G401.6 (cell line): ENCODE measurements around the gene MRTFA.

ENCODE experiments used
- FAIRE-seq: peaks from 2 replicates; lab custom pipeline; 2012; peaks lifted over from hg19 to GRCh38; lab: Jason Lieb, UNC

The MRTFA gene

DNA sequence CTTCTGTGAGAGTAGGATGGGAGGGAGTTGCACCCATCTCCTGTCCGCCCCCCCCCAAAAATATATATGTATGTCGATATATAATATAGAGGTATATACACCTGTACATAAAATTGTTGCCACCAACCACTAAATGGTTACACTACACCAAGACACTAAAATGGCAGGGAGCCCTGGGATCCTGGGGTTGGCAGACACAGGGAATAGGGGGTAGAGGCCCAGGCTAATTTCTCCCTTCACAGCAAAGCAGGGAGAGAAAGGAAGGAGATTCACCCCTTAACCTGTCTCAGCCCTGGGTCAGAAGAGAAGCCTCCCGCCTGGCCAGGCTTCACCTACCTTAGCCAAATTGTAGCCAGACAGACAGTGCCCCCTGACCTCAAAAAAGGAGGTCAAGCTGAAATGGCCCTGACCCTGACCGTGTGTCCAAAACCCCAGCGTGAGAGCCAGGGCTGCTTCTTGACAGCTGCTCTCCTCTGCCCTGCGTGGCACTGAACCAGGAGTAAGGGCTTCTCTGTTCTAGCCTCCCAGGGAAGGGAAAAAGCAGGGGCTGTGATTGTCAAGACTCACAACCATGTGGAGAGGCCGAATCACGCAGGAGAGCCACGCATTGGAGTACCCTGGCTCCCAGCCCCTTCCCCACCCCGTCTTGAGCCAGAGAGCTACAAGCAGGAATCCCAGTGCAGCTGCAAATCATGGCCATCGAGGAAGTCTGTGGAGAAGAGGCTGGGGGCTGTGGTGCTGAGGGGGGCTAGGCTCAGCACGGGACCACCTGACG lies 225.6 kb downstream of the MRTFA start:
- no peak for FAIRE-seq

DNA sequence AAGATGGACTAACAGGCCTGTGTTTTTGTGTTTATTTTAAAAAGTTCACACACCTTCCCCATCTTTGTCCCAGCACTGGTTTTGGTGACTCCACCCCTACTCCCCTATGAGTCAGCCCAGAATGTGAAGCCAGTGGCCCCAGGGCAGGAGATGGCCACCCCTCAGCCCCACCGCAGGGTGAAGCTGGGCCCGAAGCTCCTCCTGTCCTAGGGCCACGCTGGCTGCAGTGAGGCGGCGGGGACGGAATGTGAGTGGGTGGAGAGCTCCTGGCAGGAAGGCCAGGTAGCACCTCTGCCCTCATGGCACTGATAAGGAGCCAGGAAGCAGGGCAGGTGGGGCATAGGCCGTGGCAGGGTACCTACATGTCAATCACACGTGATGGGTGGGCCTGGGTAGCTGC lies 226.2 kb downstream of the MRTFA start:
- no peak for FAIRE-seq

DNA sequence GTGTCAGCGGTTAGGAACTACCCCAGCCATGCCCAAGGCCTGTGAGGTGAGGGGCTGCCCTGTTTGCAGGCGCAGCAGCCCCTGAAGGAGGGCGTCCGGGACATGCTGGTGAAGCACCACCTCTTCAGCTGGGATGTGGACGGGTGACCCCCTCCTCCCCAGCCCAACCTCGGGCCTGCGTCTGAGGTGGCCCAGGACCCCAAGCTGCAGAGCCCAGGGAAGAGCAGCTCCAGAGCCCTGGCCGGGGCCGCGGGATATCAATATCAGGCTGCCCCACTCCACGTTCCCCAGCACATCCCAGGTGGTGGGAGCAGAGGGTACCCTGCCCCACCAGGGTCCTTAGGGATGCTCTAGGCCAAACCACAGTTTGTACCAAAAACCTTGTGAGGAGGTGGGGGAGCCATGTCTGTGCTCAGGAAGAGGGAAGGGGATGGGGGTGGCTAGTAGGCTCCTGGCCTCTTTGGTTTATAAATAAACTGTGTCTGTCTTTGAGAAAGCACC lies 226.9 kb downstream of the MRTFA start:
- no peak for FAIRE-seq

DNA sequence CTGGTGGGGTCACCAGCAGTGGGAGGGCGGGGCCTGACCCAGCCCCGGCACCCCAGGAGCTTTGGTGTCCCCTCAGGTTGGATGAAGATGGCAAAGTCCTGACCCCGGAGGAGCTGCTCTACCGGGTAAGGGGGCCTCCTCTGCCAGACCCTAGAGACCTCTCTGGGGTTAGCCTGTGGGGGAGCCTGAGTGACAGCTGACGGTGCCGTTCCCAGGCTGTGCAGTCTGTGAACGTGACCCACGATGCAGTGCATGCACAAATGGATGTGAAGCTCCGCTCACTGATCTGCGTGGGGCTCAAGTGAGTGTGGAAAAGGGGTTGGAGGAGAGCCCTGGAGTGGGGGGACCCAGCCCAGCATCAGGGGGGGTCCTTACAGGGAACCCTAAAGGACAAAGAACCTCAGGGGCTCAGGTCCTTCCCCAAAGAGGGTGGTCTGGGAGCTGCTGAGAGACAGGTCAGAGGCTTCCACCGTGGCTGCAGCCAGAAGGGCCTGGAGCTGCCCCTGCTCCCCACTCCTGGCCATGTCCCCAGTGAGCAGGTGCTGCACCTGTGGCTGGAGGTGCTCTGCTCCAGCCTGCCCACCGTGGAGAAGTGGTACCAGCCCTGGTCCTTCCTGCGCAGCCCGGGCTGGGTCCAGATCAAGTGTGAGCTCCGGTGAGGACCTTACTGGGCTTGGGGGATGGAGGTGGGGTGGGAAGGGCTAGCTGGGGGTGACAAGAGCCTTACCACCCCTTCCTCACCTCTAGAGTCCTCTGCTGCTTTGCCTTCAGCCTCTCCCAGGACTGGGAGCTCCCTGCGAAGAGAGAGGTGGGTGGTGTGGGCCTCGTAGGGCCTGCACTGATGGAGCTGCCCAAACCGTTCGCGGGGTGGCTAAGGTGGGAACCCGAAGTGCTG lies 227.6 kb downstream of the MRTFA start:
- FAIRE-seq = no peak

DNA sequence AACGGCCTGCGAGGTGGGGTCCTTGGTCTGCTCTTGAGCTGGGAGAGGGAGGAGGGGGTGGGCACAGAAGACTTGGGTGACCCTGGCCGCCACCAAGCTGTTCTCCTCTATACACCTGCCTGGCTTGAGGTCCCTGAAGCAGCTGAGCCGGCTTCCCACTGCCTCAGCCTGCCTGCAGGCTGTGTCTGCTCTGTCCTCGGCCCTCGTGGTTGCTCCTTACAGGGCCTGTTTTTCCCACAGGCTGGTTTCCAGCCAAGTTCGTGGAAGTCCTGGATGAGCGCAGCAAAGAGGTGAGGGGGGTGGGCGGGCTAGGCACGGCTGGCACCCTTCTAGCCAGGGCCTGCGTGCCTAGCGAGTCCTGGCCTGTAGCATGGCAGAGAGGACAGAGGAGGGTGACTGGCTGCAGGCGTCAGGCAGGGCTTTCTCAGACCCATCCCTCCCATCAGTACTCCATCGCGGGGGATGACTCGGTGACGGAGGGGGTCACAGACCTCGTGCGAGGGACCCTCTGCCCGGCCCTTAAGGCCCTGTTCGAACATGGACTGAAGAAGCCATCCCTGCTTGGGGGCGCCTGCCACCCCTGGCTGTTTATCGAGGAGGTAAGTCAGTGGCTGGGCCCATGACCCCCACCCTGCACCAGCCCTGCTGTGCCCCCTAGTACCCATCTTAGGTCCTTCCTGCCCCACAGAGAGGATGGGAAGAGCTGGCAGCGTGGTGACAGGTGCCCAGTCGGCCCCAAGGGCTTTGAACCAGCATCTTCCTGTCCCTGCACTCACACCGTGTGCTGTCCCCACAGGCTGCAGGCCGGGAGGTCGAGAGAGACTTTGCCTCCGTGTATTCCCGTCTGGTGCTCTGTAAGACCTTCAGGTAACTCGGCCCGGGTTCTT lies 228.4 kb downstream of the MRTFA start:
- no peak for FAIRE-seq

DNA sequence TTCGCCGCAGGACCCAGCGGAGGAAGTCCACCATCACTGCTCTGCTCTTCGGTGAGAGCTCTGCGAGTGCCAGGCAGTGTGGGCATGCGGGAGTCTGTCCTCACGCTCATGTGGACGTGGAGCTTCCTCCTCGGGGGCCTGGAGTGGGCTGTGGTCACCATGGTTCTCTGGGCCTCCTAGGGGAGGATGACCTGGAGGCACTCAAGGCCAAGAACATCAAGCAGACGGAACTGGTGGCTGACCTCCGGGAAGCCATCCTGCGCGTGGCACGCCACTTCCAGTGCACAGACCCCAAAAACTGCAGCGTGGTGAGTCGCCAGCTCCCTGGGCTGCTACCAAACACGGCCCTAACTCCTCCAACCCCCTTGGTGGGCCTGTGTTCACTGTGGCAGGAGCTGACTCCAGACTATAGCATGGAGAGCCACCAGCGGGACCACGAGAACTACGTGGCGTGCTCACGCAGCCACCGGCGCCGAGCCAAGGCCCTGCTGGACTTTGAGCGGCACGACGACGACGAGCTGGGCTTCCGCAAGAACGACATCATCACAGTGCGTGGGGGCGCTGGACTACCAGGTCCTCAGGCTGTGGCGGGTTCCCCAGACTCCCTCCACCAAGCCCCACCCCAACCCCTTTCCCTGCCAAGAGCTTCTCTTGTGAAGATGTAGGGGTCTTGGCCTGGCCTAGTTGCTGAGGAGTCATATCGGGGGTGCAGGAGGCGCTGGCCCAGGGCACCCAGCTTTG lies 229.3 kb downstream of the MRTFA start:
- FAIRE-seq = no peak

DNA sequence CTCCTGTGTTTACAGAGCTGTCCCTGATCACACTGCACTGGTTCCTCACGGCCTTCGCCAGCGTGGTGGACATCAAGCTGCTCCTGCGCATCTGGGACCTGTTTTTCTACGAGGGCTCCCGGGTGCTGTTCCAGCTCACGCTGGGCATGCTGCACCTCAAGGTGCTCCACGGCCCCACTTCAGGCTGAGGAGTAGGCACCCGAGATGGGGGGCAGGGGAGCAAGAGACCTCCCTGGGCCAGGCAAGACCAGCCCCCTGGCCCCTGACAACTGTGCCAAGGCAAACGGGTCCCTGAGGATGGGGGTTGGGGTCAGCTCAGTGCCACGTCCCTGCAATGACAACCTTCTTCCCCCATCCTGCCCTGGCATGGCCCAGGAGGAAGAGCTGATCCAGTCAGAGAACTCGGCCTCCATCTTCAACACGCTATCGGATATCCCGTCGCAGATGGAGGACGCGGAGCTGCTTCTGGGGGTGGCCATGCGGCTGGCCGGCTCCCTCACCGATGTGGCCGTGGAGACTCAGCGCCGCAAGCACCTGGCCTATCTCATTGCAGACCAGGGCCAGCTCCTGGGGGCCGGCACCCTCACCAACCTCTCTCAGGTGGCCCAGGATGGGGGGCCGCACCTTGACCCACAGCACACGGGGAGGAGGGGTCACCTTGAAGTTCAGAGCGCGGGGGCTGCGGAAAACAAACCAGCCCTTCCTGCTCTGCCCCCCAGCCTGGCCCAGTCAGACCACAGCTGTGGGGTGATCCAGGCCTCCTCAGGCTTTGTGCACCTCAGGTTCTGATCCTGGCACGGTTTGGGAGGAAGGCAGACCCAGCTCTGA lies 230.2 kb downstream of the MRTFA start:
- no peak for FAIRE-seq

DNA sequence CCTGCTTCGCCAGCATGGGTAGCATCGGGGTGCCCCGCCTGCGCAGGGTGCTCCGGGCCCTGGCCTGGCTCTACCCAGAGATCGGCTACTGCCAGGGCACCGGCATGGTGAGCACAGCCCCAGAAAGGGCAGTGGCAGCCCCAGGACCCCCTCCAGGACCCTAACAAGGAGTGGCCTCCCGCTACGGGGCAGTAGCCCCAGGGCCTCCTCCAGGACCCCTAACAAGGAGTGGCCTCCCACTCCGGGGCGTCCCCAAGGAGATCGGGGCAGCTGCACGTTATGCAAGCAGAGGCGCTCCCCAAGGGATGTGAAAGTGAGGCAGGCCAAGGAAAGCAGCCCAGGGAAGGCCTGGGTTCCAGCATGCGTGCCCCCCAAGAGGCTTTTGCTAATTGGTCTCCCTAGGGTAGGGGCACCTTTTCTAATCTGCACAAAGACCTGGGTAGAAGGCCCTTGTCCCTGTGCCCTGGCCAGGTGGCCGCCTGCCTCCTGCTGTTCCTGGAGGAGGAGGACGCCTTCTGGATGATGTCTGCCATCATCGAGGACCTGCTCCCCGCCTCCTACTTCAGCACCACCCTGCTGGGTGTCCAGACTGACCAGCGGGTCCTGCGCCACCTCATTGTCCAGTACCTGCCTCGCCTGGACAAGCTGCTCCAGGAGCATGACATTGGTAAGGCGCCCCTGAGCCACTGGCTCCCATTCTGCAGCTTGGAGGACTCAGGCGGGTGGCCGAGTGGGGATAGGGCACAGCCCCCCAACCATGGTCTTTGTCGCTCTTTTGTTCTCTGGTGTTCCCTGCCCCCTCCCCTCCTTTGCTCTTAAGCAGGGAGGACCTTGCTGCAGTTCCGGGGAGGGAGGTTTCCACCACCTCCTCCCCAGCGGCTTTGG lies 231.1 kb downstream of the MRTFA start:
- FAIRE-seq = no peak

DNA sequence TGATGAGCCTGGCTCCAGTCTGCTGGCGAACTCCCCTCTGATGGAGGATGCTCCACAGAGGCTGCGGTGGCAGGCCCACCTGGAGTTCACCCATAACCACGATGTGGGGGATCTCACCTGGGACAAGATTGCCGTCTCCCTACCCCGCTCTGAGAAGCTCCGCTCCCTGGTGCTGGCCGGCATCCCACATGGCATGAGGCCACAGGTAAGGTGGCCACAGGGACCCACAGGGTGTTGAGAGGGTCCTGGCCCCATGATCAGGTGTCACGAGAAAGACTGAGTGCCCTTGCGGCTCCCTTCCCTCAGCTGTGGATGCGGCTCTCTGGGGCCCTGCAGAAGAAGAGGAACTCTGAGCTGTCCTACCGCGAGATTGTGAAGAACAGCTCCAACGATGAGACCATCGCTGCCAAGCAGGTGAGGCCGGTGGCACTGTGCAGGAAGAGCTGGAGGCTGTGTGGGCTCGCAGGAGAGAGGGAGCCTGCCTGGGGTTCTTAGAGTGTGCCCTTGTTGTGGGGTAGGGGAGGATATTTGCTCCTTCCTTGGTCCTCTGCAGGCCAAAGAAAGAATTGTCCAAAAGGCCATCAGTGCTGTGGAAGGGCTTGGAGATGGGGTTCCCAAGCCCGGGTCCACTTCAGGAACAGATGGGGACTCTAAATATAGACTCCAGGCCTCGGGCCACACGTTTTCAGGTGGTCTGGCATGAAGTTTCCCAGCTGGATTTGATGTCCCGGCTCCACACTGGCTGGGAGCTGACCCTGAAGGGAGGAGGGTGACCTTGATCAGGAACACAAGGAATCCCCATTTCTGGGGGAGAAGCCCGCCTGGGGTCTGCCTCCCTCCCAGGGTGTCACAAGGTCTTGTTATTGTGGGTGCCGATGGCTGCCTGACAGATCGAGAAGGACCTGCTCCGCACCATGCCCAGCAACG lies 232.0 kb downstream of the MRTFA start:
- FAIRE-seq = no peak

DNA sequence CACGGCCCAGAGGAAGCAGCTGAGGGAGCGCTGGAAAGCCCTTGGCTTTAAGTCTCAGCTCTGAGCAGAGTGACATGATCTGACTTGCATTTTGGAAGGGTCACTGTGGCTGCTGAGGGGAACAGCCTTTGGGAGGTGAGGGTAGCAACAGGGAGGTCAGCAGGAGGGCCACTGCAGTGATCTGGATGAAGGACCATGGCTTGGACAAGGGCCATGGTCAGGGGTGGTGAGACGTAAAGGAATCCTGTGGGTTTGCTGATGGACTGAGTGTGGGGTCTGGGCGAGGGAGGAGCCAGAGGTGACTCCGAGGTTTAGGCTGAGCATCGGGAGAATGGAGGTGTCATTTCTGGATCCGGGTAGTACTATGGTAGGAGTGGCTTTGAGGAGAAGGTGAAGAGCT lies 232.9 kb downstream of the MRTFA start:
- no peak for FAIRE-seq

DNA sequence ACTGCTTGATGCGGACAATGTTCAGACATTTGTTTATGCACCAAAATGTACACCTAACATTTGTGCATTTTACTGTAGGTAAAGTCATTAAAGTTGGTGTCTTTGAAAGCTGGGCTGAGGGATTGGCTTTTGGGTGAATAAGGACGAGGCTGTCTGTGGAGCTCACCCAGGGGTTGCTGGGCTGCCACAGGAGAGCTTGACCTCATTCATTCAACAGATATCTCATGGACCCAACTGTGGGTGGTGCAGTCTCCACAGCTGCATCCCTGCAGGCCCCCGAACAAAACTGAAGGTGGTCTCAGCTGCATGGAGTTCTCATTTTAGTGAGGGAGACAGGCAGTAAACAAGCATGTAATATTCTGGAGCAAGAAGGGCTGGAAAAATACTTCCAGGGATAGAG lies 233.4 kb downstream of the MRTFA start:
- no peak for FAIRE-seq

DNA sequence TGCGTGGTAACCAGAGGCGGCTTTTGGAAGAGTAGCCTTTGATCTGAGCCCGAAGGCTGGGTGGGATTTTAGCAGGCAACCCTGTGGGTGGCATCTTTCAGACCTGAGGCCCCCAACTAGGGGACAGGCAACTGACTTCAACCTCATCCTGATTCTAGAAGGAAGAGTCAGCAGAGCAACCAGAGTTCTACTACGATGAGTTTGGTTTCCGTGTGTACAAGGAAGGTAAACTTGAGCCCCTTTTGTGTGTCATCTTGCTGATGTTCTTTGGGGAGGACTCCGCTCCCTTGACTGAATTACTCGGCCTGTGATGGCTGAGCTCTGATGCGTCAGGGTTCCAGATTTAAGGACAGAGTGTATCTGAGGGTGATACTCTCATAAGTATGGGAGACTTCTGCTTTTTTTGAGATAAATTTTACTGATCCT lies 234.5 kb downstream of the MRTFA start:
- FAIRE-seq = no peak

DNA sequence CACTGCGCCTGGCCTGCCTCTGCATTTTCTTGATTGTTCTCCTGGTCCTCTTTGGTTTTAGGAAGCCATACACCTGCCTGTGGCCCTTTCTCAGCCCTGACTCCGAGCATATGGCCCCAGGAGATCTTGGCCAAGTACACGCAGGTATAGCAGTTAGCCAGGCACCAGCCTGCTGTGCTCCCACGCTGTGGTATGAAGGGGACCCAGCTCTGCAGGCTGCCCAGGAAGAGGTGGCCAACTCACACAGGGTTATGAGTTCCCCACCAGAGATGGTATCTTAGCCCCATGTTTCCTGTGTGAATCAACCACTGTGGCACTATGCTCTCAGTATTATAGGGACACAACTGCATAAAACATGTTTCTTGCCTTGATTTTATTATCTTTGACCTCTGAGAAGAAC lies 235.0 kb downstream of the MRTFA start:
- FAIRE-seq = no peak

DNA sequence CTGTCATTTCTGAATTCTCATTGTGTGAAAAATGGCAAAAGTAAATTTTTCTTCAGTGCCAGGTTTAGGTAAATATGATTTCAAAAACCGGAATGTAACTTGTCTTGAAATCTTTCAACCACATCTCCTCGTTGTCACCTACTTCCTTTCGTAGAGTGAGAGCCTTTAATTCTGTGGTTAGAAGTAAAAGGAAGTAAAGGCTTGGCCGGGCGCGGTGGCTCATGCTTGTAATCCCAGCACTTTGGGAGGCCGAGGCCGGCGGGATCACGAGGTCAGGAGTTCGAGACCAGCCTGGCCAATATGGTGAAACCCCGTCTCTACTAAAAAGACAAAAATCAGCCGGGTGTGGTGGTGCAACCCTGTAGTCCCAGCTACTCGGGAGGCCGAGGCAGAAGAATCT lies 236.4 kb downstream of the MRTFA start:
- FAIRE-seq = no peak

DNA sequence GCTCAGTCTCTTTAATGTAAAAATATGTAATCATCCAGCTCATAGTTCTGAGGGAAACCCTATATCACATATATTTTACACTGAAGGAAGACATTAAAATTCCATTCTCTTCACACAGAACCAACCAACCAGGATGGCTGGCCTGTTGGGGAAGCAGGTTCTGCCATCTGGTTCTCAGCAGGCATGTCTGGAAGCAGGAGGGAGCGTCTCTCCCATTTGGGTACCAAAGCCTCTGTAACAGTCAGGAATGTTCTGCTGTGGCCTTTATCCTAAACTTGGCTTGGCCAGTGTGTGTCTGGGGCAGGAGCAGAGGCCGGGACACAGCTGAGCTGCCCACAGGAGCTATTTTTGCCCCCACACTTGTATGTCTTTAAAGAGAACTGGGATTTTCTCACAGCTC lies 236.9 kb downstream of the MRTFA start:
- no peak for FAIRE-seq

DNA sequence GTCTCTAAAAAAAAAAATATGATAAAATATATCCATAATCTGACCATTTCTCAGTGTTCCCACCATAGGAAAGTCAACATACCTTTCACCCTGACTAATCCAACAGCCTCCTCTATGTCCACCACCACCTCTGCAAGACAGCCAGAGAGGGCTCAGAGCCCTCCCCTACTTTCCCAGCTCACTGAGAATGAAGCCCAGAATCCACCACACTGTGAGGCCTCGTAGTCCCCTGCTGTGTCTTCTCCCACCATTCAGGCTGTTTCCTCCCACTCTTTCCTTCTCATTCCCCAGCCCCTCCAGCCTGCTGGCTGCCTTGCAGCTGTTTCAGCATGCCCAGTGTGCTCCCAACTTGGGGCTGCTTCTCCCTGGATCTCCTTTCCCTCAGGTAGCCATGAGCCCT lies 239.1 kb downstream of the MRTFA start:
- FAIRE-seq = no peak

DNA sequence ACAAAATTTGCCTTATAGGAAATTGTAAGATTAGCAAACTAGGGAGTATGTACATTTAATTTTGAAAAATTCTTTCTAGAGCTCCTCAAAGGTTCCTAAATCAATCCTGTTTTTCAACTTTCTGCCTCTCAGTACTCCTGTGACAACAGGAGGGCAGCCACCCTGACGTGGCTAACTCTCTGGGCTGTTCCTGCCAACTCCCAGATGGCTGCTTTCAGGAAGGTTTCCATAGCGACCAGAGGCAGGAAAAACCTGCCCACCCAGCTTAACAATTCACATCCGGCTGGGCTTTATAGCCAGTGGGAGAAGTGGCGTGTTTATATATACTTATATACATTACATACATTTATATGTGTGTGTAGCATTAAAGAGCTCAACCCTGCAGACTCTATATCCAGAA lies 239.6 kb downstream of the MRTFA start:
- FAIRE-seq = no peak

DNA sequence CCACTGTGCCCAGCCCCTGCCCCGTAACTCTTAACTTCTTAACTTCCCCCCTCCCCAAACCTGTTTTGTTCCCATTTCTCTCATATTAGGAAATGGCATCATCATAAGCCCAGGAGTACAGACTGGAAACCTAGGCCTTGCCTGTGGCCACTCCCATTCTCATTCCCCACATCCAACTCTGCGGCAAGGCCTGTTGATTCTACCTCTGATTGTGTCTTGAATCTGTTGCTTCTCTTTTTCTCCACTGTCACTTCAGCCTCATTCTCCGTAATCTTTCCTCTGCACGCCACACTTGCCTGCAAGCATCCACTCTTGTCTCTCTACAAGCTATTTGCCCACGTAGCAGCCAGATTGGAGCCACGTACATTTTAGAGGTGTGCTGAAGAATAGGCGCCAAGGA lies 240.9 kb downstream of the MRTFA start:
- no peak for FAIRE-seq

DNA sequence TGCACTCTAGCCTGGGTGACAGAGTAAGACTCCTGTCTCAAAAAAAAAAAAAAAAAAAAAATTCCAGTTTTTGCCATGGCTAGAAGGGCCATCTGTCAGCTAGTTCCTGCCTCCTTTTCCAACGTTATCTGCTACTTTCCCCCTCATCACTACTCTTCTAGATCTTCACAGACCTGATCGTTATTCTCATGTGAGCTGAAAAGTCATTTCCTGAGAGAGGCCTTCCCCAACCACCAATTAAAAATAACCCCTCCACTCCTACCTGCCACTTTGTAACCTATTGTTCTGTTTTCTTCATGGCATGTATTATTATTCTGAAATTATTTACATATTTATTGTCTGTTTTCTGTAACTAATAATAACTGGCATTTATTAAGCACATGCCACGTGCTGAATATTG lies 241.9 kb downstream of the MRTFA start:
- FAIRE-seq = no peak
